Ovary (tissue), 9 donors: ENCODE results near the gene RNF135. TPM values are rescaled to one million over a fixed set of nuclear protein-coding genes. Genes with fewer than 3 reads are reported as not detected.
A peak's percentile ranks its signal among the peaks of the same experiment; 100 is the strongest.
"Not testable (repeated sequence)": the region's sequence is repeated elsewhere in the genome, so short reads cannot be mapped to it uniquely, and the experiment has no call there.

Experiments
- DNase-seq, 5 donors: peaks; one replicate each; pipeline ENCODE4 v3.0.0-alpha.2; 2019 to 2020
- H3K27ac ChIP-seq, 2 donors: fragments of 200-600 bp; one replicate each; pipeline versions ENCODE4 v1.5.1 to v1.8.0; 2019 to 2022
- H3K27me3 ChIP-seq: fragments of 200-600 bp; one replicate; pipeline ENCODE4 v1.8.0; 2022
- H3K36me3 ChIP-seq: fragments of 200-600 bp; sonication (generic); one replicate; pipeline ENCODE4 v1.5.1; 2019
- H3K4me1 ChIP-seq: one replicate; pipeline ENCODE4 v1.8.1; 2013; ENCODE audit warnings: mild to moderate bottlenecking, moderate library complexity; ENCODE audit not compliant: insufficient read depth
- H3K4me3 ChIP-seq: fragments of 200-600 bp; sonication (generic); one replicate; pipeline ENCODE4 v1.5.1; 2017
- H3K9me3 ChIP-seq, 2 donors: fragments of 200-600 bp in 1 of 2; sonication (generic) in 1 of 2; one replicate each; pipeline versions ENCODE4 v1.5.1 to v1.8.1; 2013 to 2019; ENCODE audit warnings: mild to moderate bottlenecking in 1 of 2, moderate library complexity in 1 of 2
- CTCF ChIP-seq, 3 donors: fragments of 450-650 bp in 2 of 3; fragments of 200-600 bp in 1 of 3; IDR thresholded peaks; one replicate each; pipeline versions ENCODE4 v1.5.1 to v1.8.0; 2016 to 2022; ENCODE audit warnings: antibody characterized with exemption in 3 of 3, mild to moderate bottlenecking in 1 of 3
- EP300 ChIP-seq: sonication (generic); formaldehyde crosslinking; IDR thresholded peaks from one replicate; pipeline ENCODE4 v1.6.1; 2017; ENCODE audit warnings: antibody characterized with exemption
- POLR2A ChIP-seq: fragments of 450-650 bp; IDR thresholded peaks from one replicate; pipeline ENCODE4 v1.6.1; 2017; ENCODE audit warnings: antibody characterized with exemption, mild to moderate bottlenecking, moderate library complexity
- WGBS, 3 donors: extraction: QIAGEN DNeasy Blood & Tissue Kit in 1 of 3; methylation state at CpG; one replicate each; pipeline versions ENCODE4 v1.1.5 to v1.1.7; 2013 to 2017; 5-methylcytosine and 5-hydroxymethylcytosine counted together
- intact Hi-C, 4 donors: fragments of 100-400 bp; cut with DNase I; formaldehyde crosslinking; loops; one replicate each; pipeline versions ENCODE4 v1.11.0 to v1.15.1; 2022 to 2023
- polyA plus RNA-seq, 2 donors: library from polyadenylated mRNA; stranded (reverse); fragments of 200-250 nt in 1 of 2; fragments of 350-450 nt in 1 of 2; fragmentation: Illumina TruSeq in 1 of 2; extraction: RNeasy Lipid Tissue Mini Kit (QIAGEN cat#74804) in 1 of 2; gene quantifications; one replicate each; pipeline ENCODE4 v1.2.3, GENCODE V29; 2013 to 2014
- total RNA-seq, 7 donors: library from RNA; depleted of rRNA in 2 of 7; stranded (reverse); fragments of >200 nt in 2 of 7; fragmentation: NEBNext Ultra II Directional in 3 of 7; extraction: Animal tissue kit (Norgen Biotek cat#: 25700) in 3 of 7; gene quantifications; one replicate each; pipeline versions ENCODE4 v1.1.0 to v1.2.4, GENCODE V29; 2016 to 2023
- donor health status: DM: no; HTN: no; CAD: no; lungs with moderate emphysema.
- donor health status: DM: no; HTN: no; CAD: no.
- donor health status: Bipolar disorder and iron deficiency.
- donor health status: DM: yes; HTN: yes; CAD: no.
- donor health status: DM: no; HTN: no; CAD: no.
- donor health status: DM: yes; HTN: yes; CAD: no.

The RNF135 gene
- total and polyA plus RNA-seq, 9 donors = 14.8 to 25.0 (median 18.3) TPM

GRCh38 chr17:30969989-30970830 lies 629 bp upstream of the RNF135 start:
- no peaks in the 10 kb centered on the region for H3K36me3 ChIP-seq
- no peaks in the 10 kb centered on the region for H3K9me3 ChIP-seq
- WGBS, 3 donors = 3 to 7% (median 6%) methylated on average over 31 of the region's 31 CpGs
- DNase-seq = no peak
- peak overlapping the region; percentile 60 for H3K4me3 ChIP-seq
- peaks cover 3% of the 10 kb centered on the region for H3K4me1 ChIP-seq
- intact Hi-C loops = no loop called here
- H3K27ac ChIP-seq = peak overlapping the region; percentile 92
- H3K27me3 ChIP-seq = no peaks in the 10 kb centered on the region
- TF ChIP-seq POLR2A = no peak
- TF ChIP-seq EP300 = no peak
- TF ChIP-seq CTCF (IDR thresholded peaks at IDR 0.05) = no peak

- WGBS, 3 donors = 93 to 97% (median 96%) methylated on average over 8 of the region's 8 CpGs
- DNase-seq = no peak
- Histone ChIP-seq H3K4me3 (no peak overlapping the region), H3K4me1 (peaks cover 3% of the 10 kb centered on the region), H3K27me3 (no peaks in the 10 kb centered on the region), H3K36me3 (no peaks in the 10 kb centered on the region), H3K9me3 (no peaks in the 10 kb centered on the region), H3K27ac (no peak overlapping the region)
- intact Hi-C loops = no loop called here
- TF ChIP-seq CTCF (IDR thresholded peaks at IDR 0.05) (no peak), EP300 (no peak), POLR2A (no peak)
These were observed 4.4 kb downstream of the RNF135 start for GRCh38 chr17:30975042-30975820.

GRCh38 chr17:30979919-30980318 lies 9.1 kb downstream of the RNF135 start:
- intact Hi-C loops, H3K4me3 ChIP-seq, H3K27ac ChIP-seq, H3K36me3 ChIP-seq, DNase-seq, H3K4me1 ChIP-seq, H3K27me3 ChIP-seq, H3K9me3 ChIP-seq: not testable (repeated sequence)
- WGBS, 3 donors = 97% methylated on average over 14 of the region's 33 CpGs; no CpG with 5 or more reads in 2 of the 3 donors

GRCh38 chr17:30981531-30982519 lies 11.0 kb downstream of the RNF135 start:
- DNase-seq = no peak
- H3K36me3 ChIP-seq = no peaks in the 10 kb centered on the region

More at GRCh38 chr17:30981531-30982519, 11.0 kb downstream of the RNF135 start:
- no peak overlapping the region for H3K27ac ChIP-seq
- H3K4me3 ChIP-seq = no peak overlapping the region
- intact Hi-C loops = no loop called here
- no peaks in the 10 kb centered on the region for H3K4me1 ChIP-seq
- 80 to 91% (median 83%) methylated on average over 8 of the region's 8 CpGs for whole genome bisulfite sequencing, 3 donors
- no peaks in the 10 kb centered on the region for H3K27me3 ChIP-seq
- TF ChIP-seq EP300 = no peak
- no peak for TF ChIP-seq POLR2A
- TF ChIP-seq CTCF (IDR thresholded peaks at IDR 0.05) = no peak
- no peaks in the 10 kb centered on the region for H3K9me3 ChIP-seq
